Measurements from ENCODE around the gene EGF. TPM values are rescaled to one million over a fixed set of nuclear protein-coding genes. Genes with fewer than 3 reads are reported as not detected.

Gene EGF
- polyA plus RNA-seq, 2 of the 4 experiments (the other 2 are of a cell fraction) = 0.59 to 0.98 TPM

DNA sequence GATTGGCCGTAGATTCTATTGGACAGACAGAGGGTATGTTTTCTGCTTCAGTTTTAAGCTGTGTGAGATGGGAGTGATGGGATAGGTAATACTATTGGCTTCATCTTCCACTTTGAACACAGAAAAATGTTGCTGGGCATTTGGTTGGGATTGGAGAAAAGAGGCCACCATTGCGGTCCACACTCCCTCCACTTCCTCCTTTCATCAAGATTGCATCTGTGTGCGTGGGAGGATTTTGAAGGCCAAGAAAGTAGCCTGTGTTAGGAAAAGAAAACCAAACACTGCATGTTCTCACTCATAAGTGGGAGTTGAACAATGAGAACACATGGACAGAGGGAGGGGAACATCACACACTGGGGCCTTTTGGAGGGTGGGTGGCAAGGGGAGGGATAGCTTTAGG, 56.4 kb downstream of the EGF start:
- 69% methylated on average over 3 of the region's 3 CpGs for WGBS (ENCODE audit: missing lambda C conversion rate)
- DNase-seq (ENCODE audit: low read depth in 1 of 2, low spot score in 1 of 2) (no peak), FAIRE-seq (no peak), ATAC-seq (no peak)
- POLR2A ChIA-PET = no interaction called here
- Histone ChIP-seq H3K4me3 (no peak overlapping the region), H3K4me2 (no peak overlapping the region), H3K9me3 (no peaks in the 10 kb centered on the region), H3K27ac (no peak overlapping the region), H3K4me1 (no peaks in the 10 kb centered on the region)
- CTCF ChIA-PET = interaction anchor here (0.6 to 1.0 kb wide), 2 partner anchors 9 to 256 kb away, joined by 3 read pairs; no protein-coding TSS in a partner anchor
- TF ChIP-seq BHLHE40 (IDR thresholded peaks at IDR 0.05; ENCODE audit: low read depth, low read length) = no peak
- TF ChIP-seq HOXB5 (CRISPR knock-in tag; IDR thresholded peaks at IDR 0.05) = no peak
- TF ChIP-seq PHF8 (IDR thresholded peaks at IDR 0.05; ENCODE audit: borderline replicate concordance, low read depth) = no peak
- no peak for TF ChIP-seq EP300 (IDR thresholded peaks at IDR 0.05)

DNA sequence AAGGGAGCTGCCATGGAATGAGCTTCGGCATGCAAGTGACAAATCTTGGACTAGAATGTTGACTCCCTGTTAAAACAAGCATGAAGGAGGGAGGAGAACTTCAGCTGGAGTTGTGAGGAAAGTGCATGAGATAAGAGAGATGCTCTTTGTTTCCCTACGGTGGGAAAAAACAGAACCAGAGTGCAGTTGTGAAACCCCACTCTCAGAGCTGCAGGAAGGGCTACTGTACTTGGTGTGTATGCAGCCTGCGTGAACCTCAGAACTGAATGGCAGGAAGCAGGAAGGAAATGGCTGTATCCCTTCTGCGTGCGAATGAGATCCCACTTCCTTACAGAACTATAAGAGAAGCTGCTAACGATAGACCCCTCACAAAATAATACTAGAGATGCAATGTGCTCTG, 57.2 kb downstream of the EGF start:
- WGBS (ENCODE audit: missing lambda C conversion rate) = 82% methylated on average over 6 of the region's 6 CpGs
- no peak for ATAC-seq
- Histone ChIP-seq H3K9me3 (no peaks in the 10 kb centered on the region), H3K4me1 (no peaks in the 10 kb centered on the region), H3K27ac (no peak overlapping the region), H3K4me3 (no peak overlapping the region), H3K4me2 (no peak overlapping the region)
- POLR2A ChIA-PET = interaction anchor here (0.5 kb wide), 1 partner anchor 410 kb away, joined by 4 read pairs; the partner anchor contains the start of gene MCUB
- FAIRE-seq = no peak
- CTCF ChIA-PET = interaction anchor here (0.6 kb wide), 1 partner anchor 87 kb away, joined by 3 read pairs; no protein-coding TSS in a partner anchor
- no peak for DNase-seq (ENCODE audit: low read depth in 1 of 2, low spot score in 1 of 2)
- TF ChIP-seq CBX2 (IDR thresholded peaks at IDR 0.05; ENCODE audit: borderline replicate concordance, low read depth) (no peak), RAD21 (conservative IDR thresholded peaks at IDR 0.05 in 1 of 2, IDR thresholded peaks at IDR 0.05 in 1 of 2) (no peak), ZNF302 (CRISPR knock-in tag; IDR thresholded peaks at IDR 0.05) (no peak), SREBF2 (IDR thresholded peaks at IDR 0.05) (no peak), FOSB (CRISPR knock-in tag; IDR thresholded peaks at IDR 0.05) (no peak), JUNB (IDR thresholded peaks at IDR 0.05) (no peak), EHF (CRISPR knock-in tag; IDR thresholded peaks at IDR 0.05) (no peak), TP53 (CRISPR knock-in tag; IDR thresholded peaks at IDR 0.05) (no peak), JUN (IDR thresholded peaks at IDR 0.05) (no peak), BHLHE40 (IDR thresholded peaks at IDR 0.05; ENCODE audit: low read depth, low read length) (no peak), RFX5 (IDR thresholded peaks at IDR 0.05) (no peak), FOSL2 (IDR thresholded peaks at IDR 0.05) (no peak), FOSL2 (CRISPR knock-in tag; IDR thresholded peaks at IDR 0.05) (no peak), EP300 (IDR thresholded peaks at IDR 0.05) (no peak), POLR2A (IDR thresholded peaks at IDR 0.05; ENCODE audit: low read length) (no peak), EHMT2 (IDR thresholded peaks at IDR 0.05; ENCODE audit: low read depth) (no peak)
- TF ChIP-seq, protein P1, sequence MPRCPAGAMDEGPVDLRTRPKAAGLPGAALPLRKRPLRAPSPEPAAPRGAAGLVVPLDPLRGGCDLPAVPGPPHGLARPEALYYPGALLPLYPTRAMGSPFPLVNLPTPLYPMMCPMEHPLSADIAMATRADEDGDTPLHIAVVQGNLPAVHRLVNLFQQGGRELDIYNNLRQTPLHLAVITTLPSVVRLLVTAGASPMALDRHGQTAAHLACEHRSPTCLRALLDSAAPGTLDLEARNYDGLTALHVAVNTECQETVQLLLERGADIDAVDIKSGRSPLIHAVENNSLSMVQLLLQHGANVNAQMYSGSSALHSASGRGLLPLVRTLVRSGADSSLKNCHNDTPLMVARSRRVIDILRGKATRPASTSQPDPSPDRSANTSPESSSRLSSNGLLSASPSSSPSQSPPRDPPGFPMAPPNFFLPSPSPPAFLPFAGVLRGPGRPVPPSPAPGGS (IDR thresholded peaks at IDR 0.05) = no peak
- TF ChIP-seq, protein P2, sequence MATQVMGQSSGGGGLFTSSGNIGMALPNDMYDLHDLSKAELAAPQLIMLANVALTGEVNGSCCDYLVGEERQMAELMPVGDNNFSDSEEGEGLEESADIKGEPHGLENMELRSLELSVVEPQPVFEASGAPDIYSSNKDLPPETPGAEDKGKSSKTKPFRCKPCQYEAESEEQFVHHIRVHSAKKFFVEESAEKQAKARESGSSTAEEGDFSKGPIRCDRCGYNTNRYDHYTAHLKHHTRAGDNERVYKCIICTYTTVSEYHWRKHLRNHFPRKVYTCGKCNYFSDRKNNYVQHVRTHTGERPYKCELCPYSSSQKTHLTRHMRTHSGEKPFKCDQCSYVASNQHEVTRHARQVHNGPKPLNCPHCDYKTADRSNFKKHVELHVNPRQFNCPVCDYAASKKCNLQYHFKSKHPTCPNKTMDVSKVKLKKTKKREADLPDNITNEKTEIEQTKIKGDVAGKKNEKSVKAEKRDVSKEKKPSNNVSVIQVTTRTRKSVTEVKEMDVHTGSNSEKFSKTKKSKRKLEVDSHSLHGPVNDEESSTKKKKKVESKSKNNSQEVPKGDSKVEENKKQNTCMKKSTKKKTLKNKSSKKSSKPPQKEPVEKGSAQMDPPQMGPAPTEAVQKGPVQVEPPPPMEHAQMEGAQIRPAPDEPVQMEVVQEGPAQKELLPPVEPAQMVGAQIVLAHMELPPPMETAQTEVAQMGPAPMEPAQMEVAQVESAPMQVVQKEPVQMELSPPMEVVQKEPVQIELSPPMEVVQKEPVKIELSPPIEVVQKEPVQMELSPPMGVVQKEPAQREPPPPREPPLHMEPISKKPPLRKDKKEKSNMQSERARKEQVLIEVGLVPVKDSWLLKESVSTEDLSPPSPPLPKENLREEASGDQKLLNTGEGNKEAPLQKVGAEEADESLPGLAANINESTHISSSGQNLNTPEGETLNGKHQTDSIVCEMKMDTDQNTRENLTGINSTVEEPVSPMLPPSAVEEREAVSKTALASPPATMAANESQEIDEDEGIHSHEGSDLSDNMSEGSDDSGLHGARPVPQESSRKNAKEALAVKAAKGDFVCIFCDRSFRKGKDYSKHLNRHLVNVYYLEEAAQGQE (IDR thresholded peaks at IDR 0.05) = no peak
- TF ChIP-seq, protein P3, sequence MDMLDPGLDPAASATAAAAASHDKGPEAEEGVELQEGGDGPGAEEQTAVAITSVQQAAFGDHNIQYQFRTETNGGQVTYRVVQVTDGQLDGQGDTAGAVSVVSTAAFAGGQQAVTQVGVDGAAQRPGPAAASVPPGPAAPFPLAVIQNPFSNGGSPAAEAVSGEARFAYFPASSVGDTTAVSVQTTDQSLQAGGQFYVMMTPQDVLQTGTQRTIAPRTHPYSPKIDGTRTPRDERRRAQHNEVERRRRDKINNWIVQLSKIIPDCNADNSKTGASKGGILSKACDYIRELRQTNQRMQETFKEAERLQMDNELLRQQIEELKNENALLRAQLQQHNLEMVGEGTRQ (IDR thresholded peaks at IDR 0.05) = no peak
- TF ChIP-seq, protein P4, sequence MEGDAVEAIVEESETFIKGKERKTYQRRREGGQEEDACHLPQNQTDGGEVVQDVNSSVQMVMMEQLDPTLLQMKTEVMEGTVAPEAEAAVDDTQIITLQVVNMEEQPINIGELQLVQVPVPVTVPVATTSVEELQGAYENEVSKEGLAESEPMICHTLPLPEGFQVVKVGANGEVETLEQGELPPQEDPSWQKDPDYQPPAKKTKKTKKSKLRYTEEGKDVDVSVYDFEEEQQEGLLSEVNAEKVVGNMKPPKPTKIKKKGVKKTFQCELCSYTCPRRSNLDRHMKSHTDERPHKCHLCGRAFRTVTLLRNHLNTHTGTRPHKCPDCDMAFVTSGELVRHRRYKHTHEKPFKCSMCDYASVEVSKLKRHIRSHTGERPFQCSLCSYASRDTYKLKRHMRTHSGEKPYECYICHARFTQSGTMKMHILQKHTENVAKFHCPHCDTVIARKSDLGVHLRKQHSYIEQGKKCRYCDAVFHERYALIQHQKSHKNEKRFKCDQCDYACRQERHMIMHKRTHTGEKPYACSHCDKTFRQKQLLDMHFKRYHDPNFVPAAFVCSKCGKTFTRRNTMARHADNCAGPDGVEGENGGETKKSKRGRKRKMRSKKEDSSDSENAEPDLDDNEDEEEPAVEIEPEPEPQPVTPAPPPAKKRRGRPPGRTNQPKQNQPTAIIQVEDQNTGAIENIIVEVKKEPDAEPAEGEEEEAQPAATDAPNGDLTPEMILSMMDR (IDR thresholded peaks at IDR 0.05) = no peak
